Tongue (tissue), 2 donors: ENCODE results near the gene IFIT1B. TPM values are rescaled to one million over a fixed set of nuclear protein-coding genes. Genes with fewer than 3 reads are reported as not detected.
"Not testable (repeated sequence)": the region's sequence is repeated elsewhere in the genome, so short reads cannot be mapped to it uniquely, and the experiment has no call there.

Experiments used
- DNase-seq: peaks from one replicate; pipeline ENCODE4 v3.0.0-alpha.2; 2015
- total RNA-seq: library from RNA; depleted of rRNA; stranded (reverse); fragments of >200 nt; gene quantifications from one replicate; pipeline ENCODE4 v1.2.3, GENCODE V29; 2014

The IFIT1B gene
- total RNA-seq, 1 donor from 2014 or later = 0.92 TPM

- no peak for DNase-seq
Measured at GRCh38 chr10:89348481-89348880, 29.4 kb upstream of the IFIT1B start.

GRCh38 chr10:89348975-89349374 is 28.9 kb upstream of the IFIT1B start:
- DNase-seq = no peak

GRCh38 chr10:89350631-89351315 is 27.1 kb upstream of the IFIT1B start:
- DNase-seq = not testable (repeated sequence)

- DNase-seq = no peak
Measured at GRCh38 chr10:89351412-89351779, 26.5 kb upstream of the IFIT1B start.

GRCh38 chr10:89351780-89352597 is 25.9 kb upstream of the IFIT1B start:
- peak; percentile 42 for DNase-seq

GRCh38 chr10:89352802-89353201 is 25.1 kb upstream of the IFIT1B start:
- no peak for DNase-seq

- no peak for DNase-seq
Measured at GRCh38 chr10:89355394-89355931, 22.4 kb upstream of the IFIT1B start.

- DNase-seq = no peak
Measured at GRCh38 chr10:89357096-89357495, 20.8 kb upstream of the IFIT1B start.

GRCh38 chr10:89357975-89358374 is 19.9 kb upstream of the IFIT1B start:
- DNase-seq = no peak

GRCh38 chr10:89360157-89360556 is 17.7 kb upstream of the IFIT1B start:
- DNase-seq = no peak

GRCh38 chr10:89362929-89363328 is 14.9 kb upstream of the IFIT1B start:
- DNase-seq = no peak

GRCh38 chr10:89363729-89364442 is 14.0 kb upstream of the IFIT1B start:
- DNase-seq = no peak

- no peak for DNase-seq
Measured at GRCh38 chr10:89364531-89364930, 13.3 kb upstream of the IFIT1B start.

GRCh38 chr10:89367529-89367928 is 10.3 kb upstream of the IFIT1B start:
- peak; percentile 24 for DNase-seq

- no peak for DNase-seq
Measured at GRCh38 chr10:89368129-89368528, 9.7 kb upstream of the IFIT1B start.

GRCh38 chr10:89369156-89370105 is 8.4 kb upstream of the IFIT1B start:
- peak; percentile 66 for DNase-seq

GRCh38 chr10:89371079-89371478 is 6.8 kb upstream of the IFIT1B start:
- DNase-seq = no peak

GRCh38 chr10:89371987-89372386 is 5.9 kb upstream of the IFIT1B start:
- no peak for DNase-seq

- peak; percentile 83 for DNase-seq
Measured at GRCh38 chr10:89373916-89374711, 3.7 kb upstream of the IFIT1B start.

GRCh38 chr10:89374713-89375141 is 3.1 kb upstream of the IFIT1B start:
- DNase-seq = peak; percentile 34

- no peak for DNase-seq
Measured at GRCh38 chr10:89379103-89379502, 1.2 kb downstream of the IFIT1B start.
